MM.1S (cell line): ENCODE results near the gene RELL1.
A peak's percentile ranks its signal among the peaks of the same experiment; 100 is the strongest.

Source experiments
- DNase-seq: peaks from one replicate; pipeline ENCODE4 v3.0.0-alpha.2; 2015
- H2AFZ ChIP-seq: fragments of 300-600 bp; sonication (generic); 2 replicates; pipeline ENCODE4 v1.6.0; 2016; ENCODE audit warnings: antibody characterized with exemption, low read length
- H3F3A ChIP-seq: fragments of 300-600 bp; sonication (generic); 2 replicates; pipeline ENCODE4 v1.6.1; 2016; ENCODE audit warnings: mild to moderate bottlenecking, antibody characterized with exemption, low read length, moderate library complexity, mixed read lengths; ENCODE audit not compliant: insufficient read depth
- H3K27ac ChIP-seq: fragments of 300-600 bp; sonication (generic); 2 replicates; pipeline ENCODE4 v1.5.1; 2016; ENCODE audit warnings: mild to moderate bottlenecking, low read length
- H3K27me3 ChIP-seq: fragments of 300-600 bp; sonication (generic); replicated peaks from 2 replicates; pipeline ENCODE4 v1.6.0; 2016; ENCODE audit warnings: low read length; ENCODE audit not compliant: insufficient read depth
- H3K36me3 ChIP-seq: fragments of 300-600 bp; sonication (generic); replicated peaks from 2 replicates; pipeline ENCODE4 v1.6.1; 2016; ENCODE audit warnings: mild to moderate bottlenecking, low read length, mixed read lengths; ENCODE audit not compliant: insufficient read depth
- H3K4me1 ChIP-seq: fragments of 300-600 bp; sonication (generic); 2 replicates; pipeline ENCODE4 v1.6.1; 2016; ENCODE audit warnings: low read length, mixed read lengths
- H3K4me2 ChIP-seq: fragments of 300-600 bp; sonication (generic); 2 replicates; pipeline ENCODE4 v1.6.0; 2016; ENCODE audit warnings: low read depth, low read length
- H3K4me3 ChIP-seq: fragments of 300-600 bp; sonication (generic); 2 replicates; pipeline ENCODE4 v1.5.1; 2016; ENCODE audit warnings: low read length, mixed read lengths
- H3K79me2 ChIP-seq: fragments of 300-600 bp; sonication (generic); 2 replicates; pipeline ENCODE4 v1.6.1; 2016; ENCODE audit warnings: mixed run types, low read length, mixed read lengths
- H3K9ac ChIP-seq: fragments of 300-600 bp; sonication (generic); 2 replicates; pipeline ENCODE4 v1.6.1; 2016; ENCODE audit warnings: low read length, mixed read lengths
- H3K9me2 ChIP-seq: fragments of 300-600 bp; sonication (generic); replicated peaks from 2 replicates; pipeline ENCODE4 v1.6.1; 2016; ENCODE audit warnings: mild to moderate bottlenecking, low read length, mixed read lengths; ENCODE audit not compliant: insufficient read depth
- H3K9me3 ChIP-seq: fragments of 300-600 bp; sonication (generic); replicated peaks from 2 replicates; pipeline ENCODE4 v1.6.1; 2016; ENCODE audit warnings: mild to moderate bottlenecking, low read length, mixed read lengths; ENCODE audit not compliant: insufficient read depth
- H4K20me1 ChIP-seq: fragments of 300-600 bp; sonication (generic); 2 replicates; pipeline ENCODE4 v1.6.1; 2016; ENCODE audit warnings: mild to moderate bottlenecking, low read length, moderate library complexity, mixed read lengths; ENCODE audit not compliant: insufficient read depth
- CTCF ChIP-seq: fragments of 300-600 bp; sonication (generic); IDR thresholded peaks from 2 replicates; pipeline ENCODE4 v1.5.1; 2016; ENCODE audit warnings: antibody characterized with exemption, low read length, mixed read lengths
- EZH2 ChIP-seq: fragments of 300-600 bp; sonication (generic); optimal IDR thresholded peaks from 2 replicates; pipeline ENCODE3; 2017; ENCODE audit warnings: low read depth, mild to moderate bottlenecking, antibody characterized with exemption, low read length, mixed read lengths
- EZH2phosphoT487 ChIP-seq: fragments of 300-600 bp; sonication (generic); IDR thresholded peaks from 2 replicates; pipeline ENCODE4 v1.6.1; 2018; ENCODE audit warnings: antibody characterized with exemption, low read length

The RELL1 gene

GRCh38 chr4:37690976-37691375 lies 4.8 kb upstream of the RELL1 start:
- H4K20me1 ChIP-seq = no peaks in the 10 kb centered on the region
- no peaks in the 10 kb centered on the region for H3K4me1 ChIP-seq
- H3F3A ChIP-seq = no peaks in the 10 kb centered on the region
- H3K4me3 ChIP-seq = no peak overlapping the region
- no peak overlapping the region for H2AFZ ChIP-seq
- no peak for DNase-seq
- no peak for TF ChIP-seq EZH2
- TF ChIP-seq CTCF = no peak
- TF ChIP-seq EZH2phosphoT487 = no peak
- H3K4me2 ChIP-seq = no peak overlapping the region
- H3K9me2 ChIP-seq = no peaks in the 10 kb centered on the region
- peaks cover 1% of the 10 kb centered on the region; the same call in 1 of the 2 replicates for H3K79me2 ChIP-seq
- no peaks in the 10 kb centered on the region for H3K27me3 ChIP-seq
- no peaks in the 10 kb centered on the region for H3K36me3 ChIP-seq
- no peak overlapping the region for H3K27ac ChIP-seq
- H3K9me3 ChIP-seq = no peaks in the 10 kb centered on the region
- no peak overlapping the region for H3K9ac ChIP-seq

GRCh38 chr4:37689353-37690095 lies 3.3 kb upstream of the RELL1 start:
- peaks cover 5% of the 10 kb centered on the region for H3K4me1 ChIP-seq
- H3K9me2 ChIP-seq = no peaks in the 10 kb centered on the region
- H3K4me3 ChIP-seq = no peak overlapping the region
- H3F3A ChIP-seq = peaks cover 7% of the 10 kb centered on the region; the same call in 1 of the 2 replicates
- H3K9ac ChIP-seq = no peak overlapping the region
- no peak overlapping the region for H3K4me2 ChIP-seq
- no peak for TF ChIP-seq EZH2
- no peak for TF ChIP-seq CTCF
- TF ChIP-seq EZH2phosphoT487 = no peak
- H4K20me1 ChIP-seq = no peaks in the 10 kb centered on the region
- H2AFZ ChIP-seq = no peak overlapping the region
- H3K9me3 ChIP-seq = no peaks in the 10 kb centered on the region
- no peak for DNase-seq
- H3K79me2 ChIP-seq = peaks cover 16% of the 10 kb centered on the region
- no peaks in the 10 kb centered on the region for H3K27me3 ChIP-seq
- H3K27ac ChIP-seq = no peak overlapping the region
- no peaks in the 10 kb centered on the region for H3K36me3 ChIP-seq

- Histone ChIP-seq H3K36me3 (no peaks in the 10 kb centered on the region), H3K9me3 (no peaks in the 10 kb centered on the region), H3K4me1 (peaks cover 19% of the 10 kb centered on the region), H3K9ac (no peak overlapping the region), H2AFZ (0 out of 2 replicates have a peak overlapping the region, but pooled peaks have one; percentile 96), H4K20me1 (no peaks in the 10 kb centered on the region), H3K27ac (no peak overlapping the region), H3K4me2 (no peak overlapping the region), H3K4me3 (no peak overlapping the region), H3K9me2 (no peaks in the 10 kb centered on the region), H3K79me2 (peaks cover 28% of the 10 kb centered on the region), H3K27me3 (no peaks in the 10 kb centered on the region), H3F3A (peaks cover 18% of the 10 kb centered on the region)
- no peak for DNase-seq
- TF ChIP-seq CTCF = no peak
- no peak for TF ChIP-seq EZH2phosphoT487
- TF ChIP-seq EZH2 = no peak
Observed at GRCh38 chr4:37687681-37688080, 1.5 kb upstream of the RELL1 start.
